Activated CD8-positive, alpha-beta T cell treated with anti-CD3 and anti-CD28 coated beads for 36 hours (primary cell): ENCODE measurements around the gene FCRLA. TPM values are rescaled to one million over a fixed set of nuclear protein-coding genes. Genes with fewer than 3 reads are reported as not detected.

Experiments used
- ATAC-seq: fragments of 200-7000 bp; cut with Tn5 transposase; one replicate; pipeline ENCODE4 v1.10.0; 2021; ENCODE audit warnings: mild to moderate bottlenecking, moderate library complexity
- CTCF ChIA-PET: fragments of 350-600 bp; sonication (Branson Sonifier 250); formaldehyde crosslinking; loops from one replicate; lab custom pipeline; 2021; ENCODE audit warnings: antibody characterized with exemption; lab: Charles Lee
- POLR2A ChIA-PET: fragments of 350-600 bp; sonication (Branson Sonifier 250); formaldehyde crosslinking; loops from one replicate; lab custom pipeline; 2021; ENCODE audit warnings: antibody characterized with exemption; lab: Charles Lee
- DNase-seq: peaks from one replicate; pipeline ENCODE4 v3.0.0-alpha.2; 2020
- H3K27ac Mint-ChIP-seq: one replicate; pipeline ENCODE4 v1.8.0; 2021; ENCODE audit warnings: mild to moderate bottlenecking, mixed read lengths
- H3K27me3 Mint-ChIP-seq: one replicate; pipeline ENCODE4 v1.8.0; 2021; ENCODE audit warnings: mixed read lengths
- H3K36me3 Mint-ChIP-seq: one replicate; pipeline ENCODE4 v1.8.0; 2021; ENCODE audit warnings: low read depth, mixed read lengths
- H3K4me1 Mint-ChIP-seq: one replicate; pipeline ENCODE4 v1.8.0; 2021; ENCODE audit warnings: low read depth, mixed read lengths
- H3K4me3 Mint-ChIP-seq: one replicate; pipeline ENCODE4 v1.8.0; 2021; ENCODE audit warnings: mild to moderate bottlenecking, moderate library complexity, mixed read lengths
- H3K9me3 Mint-ChIP-seq: one replicate; pipeline ENCODE4 v1.8.0; 2021; ENCODE audit warnings: mixed read lengths
- intact Hi-C: fragments of 100-400 bp; cut with micrococcal nuclease; formaldehyde crosslinking; loops from one replicate; pipeline ENCODE4 v1.10.0; 2022
- total RNA-seq, 2 experiments: library from RNA; stranded (reverse); gene quantifications; one replicate each; pipeline ENCODE4 v1.2.3, GENCODE V29; 2021
- TF ChIP-seq, protein P1 (sequence below): fragments of 200-600 bp; IDR thresholded peaks from one replicate; pipeline ENCODE4 v1.8.0; 2022; ENCODE audit warnings: antibody characterized with exemption, mild to moderate bottlenecking

FCRLA gene
- total RNA-seq, 2 experiments from 2014 or later: not detected

DNA sequence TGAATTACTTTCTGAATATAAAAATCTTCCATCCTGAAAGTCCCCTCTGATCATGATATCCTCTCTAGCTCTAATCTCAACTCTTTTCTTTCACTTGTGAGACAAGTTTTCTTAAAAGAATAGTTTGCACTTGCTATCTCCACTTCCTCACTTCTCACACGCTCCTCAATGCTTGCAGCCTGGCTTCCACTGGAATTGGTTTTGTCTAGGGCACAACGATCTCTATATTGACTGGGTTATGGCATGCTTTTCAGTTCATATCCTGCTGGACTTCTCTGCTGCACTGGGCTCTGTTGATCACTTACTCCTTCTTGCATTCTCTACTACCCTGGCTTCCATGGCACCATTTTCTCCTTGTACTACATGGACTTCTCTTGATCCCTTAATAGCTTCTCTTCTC lies 474 bp downstream of the FCRLA start:
- Mint-ChIP-seq H3K9me3 (no peaks in the 10 kb centered on the region), H3K4me1 (no peaks in the 10 kb centered on the region), H3K4me3 (no peak overlapping the region), H3K36me3 (no peaks in the 10 kb centered on the region), H3K27ac (no peak overlapping the region), H3K27me3 (peaks cover 11% of the 10 kb centered on the region)
- CTCF ChIA-PET: interaction anchor here (0.8 to 2.0 kb wide), 4 partner anchors 16 to 222 kb away, joined by 3 to 7 read pairs (median 3); no protein-coding TSS in a partner anchor
- DNase-seq: no peak
- intact Hi-C loops: no loop called here
- ATAC-seq: no peak
- POLR2A ChIA-PET: interaction anchor here (0.6 to 1.6 kb wide), 2 partner anchors 24 to 44 kb away, joined by 3 to 4 read pairs; no protein-coding TSS in a partner anchor
- TF ChIP-seq, protein P1, sequence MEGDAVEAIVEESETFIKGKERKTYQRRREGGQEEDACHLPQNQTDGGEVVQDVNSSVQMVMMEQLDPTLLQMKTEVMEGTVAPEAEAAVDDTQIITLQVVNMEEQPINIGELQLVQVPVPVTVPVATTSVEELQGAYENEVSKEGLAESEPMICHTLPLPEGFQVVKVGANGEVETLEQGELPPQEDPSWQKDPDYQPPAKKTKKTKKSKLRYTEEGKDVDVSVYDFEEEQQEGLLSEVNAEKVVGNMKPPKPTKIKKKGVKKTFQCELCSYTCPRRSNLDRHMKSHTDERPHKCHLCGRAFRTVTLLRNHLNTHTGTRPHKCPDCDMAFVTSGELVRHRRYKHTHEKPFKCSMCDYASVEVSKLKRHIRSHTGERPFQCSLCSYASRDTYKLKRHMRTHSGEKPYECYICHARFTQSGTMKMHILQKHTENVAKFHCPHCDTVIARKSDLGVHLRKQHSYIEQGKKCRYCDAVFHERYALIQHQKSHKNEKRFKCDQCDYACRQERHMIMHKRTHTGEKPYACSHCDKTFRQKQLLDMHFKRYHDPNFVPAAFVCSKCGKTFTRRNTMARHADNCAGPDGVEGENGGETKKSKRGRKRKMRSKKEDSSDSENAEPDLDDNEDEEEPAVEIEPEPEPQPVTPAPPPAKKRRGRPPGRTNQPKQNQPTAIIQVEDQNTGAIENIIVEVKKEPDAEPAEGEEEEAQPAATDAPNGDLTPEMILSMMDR: no peak

- no peak overlapping the region for H3K4me3 Mint-ChIP-seq
- CTCF ChIA-PET: no interaction called here
- TF ChIP-seq, protein P1: no peak
- H3K4me1 Mint-ChIP-seq: no peaks in the 10 kb centered on the region
- DNase-seq (no peak), ATAC-seq (no peak)
- intact Hi-C loops: no loop called here
- H3K9me3 Mint-ChIP-seq: no peaks in the 10 kb centered on the region
- POLR2A ChIA-PET: no interaction called here
- H3K27ac Mint-ChIP-seq: no peak overlapping the region
- H3K36me3 Mint-ChIP-seq: no peaks in the 10 kb centered on the region
- peaks cover 8% of the 10 kb centered on the region for H3K27me3 Mint-ChIP-seq
Measured at GRCh38 chr1:161709373-161709772, 2.3 kb downstream of the FCRLA start.

DNA sequence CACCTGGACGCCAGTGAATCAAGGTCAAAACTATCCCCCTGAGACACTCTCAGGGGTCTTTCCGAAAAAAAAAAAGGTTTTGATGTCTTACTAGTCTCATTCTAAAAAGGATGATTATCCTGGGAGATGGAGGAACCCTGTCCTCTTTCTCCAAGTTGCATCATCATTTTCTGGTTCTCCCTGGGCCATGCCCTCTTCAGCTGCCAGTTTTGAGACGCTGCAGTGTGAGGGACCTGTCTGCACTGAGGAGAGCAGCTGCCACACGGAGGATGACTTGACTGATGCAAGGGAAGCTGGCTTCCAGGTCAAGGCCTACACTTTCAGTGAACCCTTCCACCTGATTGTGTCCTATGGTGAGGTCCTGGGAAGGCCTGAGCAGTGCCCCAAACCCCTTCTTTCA lies 3.5 kb downstream of the FCRLA start:
- intact Hi-C loops: no loop called here
- no peak for ATAC-seq
- no peak overlapping the region for H3K4me3 Mint-ChIP-seq
- TF ChIP-seq, protein P1: no peak
- H3K36me3 Mint-ChIP-seq: no peaks in the 10 kb centered on the region
- H3K27me3 Mint-ChIP-seq: peaks cover 11% of the 10 kb centered on the region
- no peaks in the 10 kb centered on the region for H3K9me3 Mint-ChIP-seq
- no peaks in the 10 kb centered on the region for H3K4me1 Mint-ChIP-seq
- POLR2A ChIA-PET: interaction anchor here (1.3 kb wide), 1 partner anchor 18 kb away, joined by 3 read pairs; no protein-coding TSS in a partner anchor
- no peak overlapping the region for H3K27ac Mint-ChIP-seq
- CTCF ChIA-PET: no interaction called here
- DNase-seq: no peak

- intact Hi-C loops: no loop called here
- no peak overlapping the region for H3K27ac Mint-ChIP-seq
- peaks cover 12% of the 10 kb centered on the region for H3K27me3 Mint-ChIP-seq
- TF ChIP-seq, protein P1: no peak
- no peaks in the 10 kb centered on the region for H3K36me3 Mint-ChIP-seq
- H3K9me3 Mint-ChIP-seq: no peaks in the 10 kb centered on the region
- DNase-seq: no peak
- ChIA-PET POLR2A (no interaction called here), CTCF (no interaction called here)
- peaks cover 17% of the 10 kb centered on the region for H3K4me1 Mint-ChIP-seq
- ATAC-seq: no peak
- H3K4me3 Mint-ChIP-seq: no peak overlapping the region
Measured at GRCh38 chr1:161718559-161719324, 11.7 kb downstream of the FCRLA start.

GRCh38 chr1:161719325-161719611 lies 12.2 kb downstream of the FCRLA start:
- no peak for ATAC-seq

More at GRCh38 chr1:161719325-161719611, 12.2 kb downstream of the FCRLA start:
- peaks cover 12% of the 10 kb centered on the region for H3K27me3 Mint-ChIP-seq
- TF ChIP-seq, protein P1: no peak
- intact Hi-C loops: no loop called here
- H3K4me3 Mint-ChIP-seq: no peak overlapping the region
- ChIA-PET POLR2A (no interaction called here), CTCF (no interaction called here)
- peaks cover 17% of the 10 kb centered on the region for H3K4me1 Mint-ChIP-seq
- H3K27ac Mint-ChIP-seq: no peak overlapping the region
- no peaks in the 10 kb centered on the region for H3K36me3 Mint-ChIP-seq
- DNase-seq: no peak
- H3K9me3 Mint-ChIP-seq: no peaks in the 10 kb centered on the region
